T-helper 1 cell treated with Interleukin-12 subunit alpha and Interleukin-12 subunit beta and Interleukin-4 antibody, amounts not matched to agents 30 μg/mL and 1 μg/mL, for 36 hours (primary cell): ENCODE measurements around the gene INMT.

Experiments used
- H3K27ac Mint-ChIP-seq: one replicate; pipeline ENCODE4 v1.8.0; 2021; ENCODE audit warnings: mild to moderate bottlenecking, mixed read lengths
- H3K27me3 Mint-ChIP-seq: one replicate; pipeline ENCODE4 v1.8.0; 2021; ENCODE audit warnings: low read depth, mixed read lengths
- H3K36me3 Mint-ChIP-seq: one replicate; pipeline ENCODE4 v1.8.0; 2021; ENCODE audit warnings: low read depth, mixed read lengths
- H3K4me1 Mint-ChIP-seq: one replicate; pipeline ENCODE4 v1.8.0; 2021; ENCODE audit warnings: low read depth, mixed read lengths
- H3K4me3 Mint-ChIP-seq: one replicate; pipeline ENCODE4 v1.8.0; 2021; ENCODE audit warnings: mild to moderate bottlenecking, moderate library complexity, mixed read lengths
- H3K9me3 Mint-ChIP-seq: one replicate; pipeline ENCODE4 v1.8.0; 2021; ENCODE audit warnings: mixed read lengths

Gene INMT

DNA sequence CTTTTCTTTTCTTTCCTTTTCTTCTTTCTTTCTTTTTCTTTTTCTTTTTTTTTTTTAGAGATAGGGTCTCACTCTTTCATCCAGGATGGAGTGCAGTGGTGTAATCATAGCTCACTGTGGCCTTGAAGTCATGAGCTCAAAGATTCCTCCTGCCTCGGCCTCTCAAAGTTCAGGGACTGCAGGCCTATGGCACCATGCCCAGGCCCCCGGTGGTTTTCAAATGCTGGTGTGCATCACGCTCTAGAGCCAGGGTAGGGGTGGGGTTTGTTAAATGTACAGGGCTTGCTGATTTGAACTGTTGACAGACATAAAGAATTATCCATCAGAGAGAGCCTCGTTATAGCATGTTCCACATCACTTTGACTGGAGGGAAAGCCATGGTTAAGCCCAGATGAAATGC, 25.0 kb downstream of the INMT start:
- no peak overlapping the region for H3K4me3 Mint-ChIP-seq
- H3K4me1 Mint-ChIP-seq, result peaks cover 3% of the 10 kb centered on the region
- no peaks in the 10 kb centered on the region for H3K27me3 Mint-ChIP-seq
- no peak overlapping the region for H3K27ac Mint-ChIP-seq
- H3K36me3 Mint-ChIP-seq, result no peaks in the 10 kb centered on the region
- H3K9me3 Mint-ChIP-seq, result no peaks in the 10 kb centered on the region

DNA sequence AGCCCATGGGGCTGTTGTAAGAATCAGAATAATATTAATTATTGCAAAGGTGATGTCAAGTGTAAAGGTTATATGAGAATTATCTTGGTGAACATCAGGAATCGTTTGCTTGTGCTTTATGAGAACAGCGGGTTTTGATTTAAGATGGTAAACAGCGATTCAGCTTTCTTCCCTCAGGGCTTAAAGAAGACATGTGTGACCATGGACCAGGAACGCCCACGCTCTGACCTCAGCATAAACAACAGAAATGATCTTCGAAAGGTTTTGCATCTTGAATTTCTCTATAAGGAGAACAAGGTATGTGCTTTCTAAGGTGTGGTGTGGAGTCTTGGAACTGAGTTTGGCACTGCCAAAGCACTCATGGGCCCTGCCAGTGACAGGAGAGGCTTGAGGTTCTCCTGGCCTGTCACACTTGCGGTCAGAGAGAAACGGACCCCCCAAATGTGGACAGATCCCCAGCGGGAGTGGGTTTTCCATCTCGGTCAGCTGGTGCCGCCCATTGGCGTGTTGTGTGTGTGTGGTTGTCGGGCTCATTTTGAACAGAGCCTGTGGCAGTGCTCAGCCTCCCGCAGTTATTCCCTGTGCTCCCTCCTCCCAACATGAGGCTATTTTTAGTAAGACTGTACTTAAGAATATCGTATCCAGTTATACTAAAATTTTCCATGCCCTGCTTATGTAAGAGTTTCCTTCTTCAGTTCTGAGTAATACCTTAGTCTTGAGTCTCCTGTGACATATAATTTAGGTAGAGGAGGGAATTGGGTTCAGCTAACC, 26.5 kb downstream of the INMT start:
- Mint-ChIP-seq H3K9me3 (no peaks in the 10 kb centered on the region), H3K27me3 (no peaks in the 10 kb centered on the region), H3K36me3 (no peaks in the 10 kb centered on the region), H3K4me1 (no peaks in the 10 kb centered on the region), H3K4me3 (no peak overlapping the region), H3K27ac (no peak overlapping the region)

DNA sequence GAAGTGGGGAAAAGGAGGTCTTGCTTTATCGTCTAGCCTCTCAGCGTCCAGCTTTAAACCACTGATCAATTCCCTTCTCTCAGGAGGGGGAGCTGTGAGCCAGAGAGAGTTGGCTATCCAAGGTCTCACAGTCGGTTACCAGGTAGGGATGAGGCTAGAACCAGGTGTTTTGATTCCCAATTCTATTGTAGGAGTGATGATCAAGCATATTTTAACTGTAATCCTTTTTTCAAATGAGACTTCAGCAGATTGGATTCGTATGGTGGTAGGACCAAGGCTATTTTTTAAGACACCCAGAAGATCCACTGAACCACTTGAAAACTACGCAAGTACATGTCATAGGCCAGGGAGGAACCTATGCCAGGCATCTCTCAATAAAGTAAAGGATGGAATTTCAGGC, 27.6 kb downstream of the INMT start:
- no peak overlapping the region for H3K27ac Mint-ChIP-seq
- no peaks in the 10 kb centered on the region for H3K4me1 Mint-ChIP-seq
- no peaks in the 10 kb centered on the region for H3K9me3 Mint-ChIP-seq
- no peaks in the 10 kb centered on the region for H3K36me3 Mint-ChIP-seq
- no peaks in the 10 kb centered on the region for H3K27me3 Mint-ChIP-seq
- H3K4me3 Mint-ChIP-seq, result no peak overlapping the region

DNA sequence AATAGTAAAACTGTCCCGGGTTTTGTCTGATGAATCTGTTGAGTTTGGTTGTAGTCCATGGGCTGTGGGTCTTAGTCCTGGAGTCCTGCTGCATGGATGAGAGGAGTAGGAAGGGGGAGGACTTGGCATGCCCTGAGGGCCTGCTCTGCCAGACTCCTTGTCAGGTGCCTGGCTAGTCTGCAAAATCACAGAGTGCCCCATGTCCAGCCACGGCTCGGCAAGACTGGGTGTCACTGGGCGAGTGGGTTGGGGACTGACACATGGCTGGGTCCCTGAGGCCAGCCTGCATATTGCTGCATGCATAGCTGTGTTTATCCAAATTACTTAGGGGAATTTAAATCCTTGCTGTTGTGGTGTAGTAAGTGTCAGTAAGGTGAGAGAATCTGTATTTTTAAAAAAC, 29.0 kb downstream of the INMT start:
- no peak overlapping the region for H3K4me3 Mint-ChIP-seq
- H3K4me1 Mint-ChIP-seq, result no peaks in the 10 kb centered on the region
- no peak overlapping the region for H3K27ac Mint-ChIP-seq
- no peaks in the 10 kb centered on the region for H3K9me3 Mint-ChIP-seq
- no peaks in the 10 kb centered on the region for H3K27me3 Mint-ChIP-seq
- peaks cover 1% of the 10 kb centered on the region for H3K36me3 Mint-ChIP-seq

DNA sequence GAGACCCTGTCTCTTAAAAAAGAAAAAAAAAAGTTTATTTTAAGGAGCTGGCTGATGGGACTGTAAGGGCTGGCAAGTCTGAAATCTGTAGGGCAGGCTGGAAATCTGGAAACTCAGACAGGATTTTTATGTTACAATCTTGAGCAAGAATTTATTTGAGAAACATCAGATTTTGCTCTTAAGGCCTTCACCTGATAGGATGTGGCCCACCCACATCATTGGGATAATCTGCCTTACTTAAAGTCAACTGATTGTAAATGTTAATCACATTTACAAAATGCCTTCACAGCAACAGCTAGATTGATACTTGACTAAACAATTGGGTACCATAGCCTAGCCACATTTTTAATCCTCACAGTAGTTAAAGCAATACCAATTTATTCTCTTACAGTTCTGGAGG, 30.8 kb downstream of the INMT start:
- no peaks in the 10 kb centered on the region for H3K27me3 Mint-ChIP-seq
- H3K27ac Mint-ChIP-seq, result no peak overlapping the region
- no peak overlapping the region for H3K4me3 Mint-ChIP-seq
- no peaks in the 10 kb centered on the region for H3K9me3 Mint-ChIP-seq
- no peaks in the 10 kb centered on the region for H3K4me1 Mint-ChIP-seq
- H3K36me3 Mint-ChIP-seq, result peaks cover 1% of the 10 kb centered on the region

DNA sequence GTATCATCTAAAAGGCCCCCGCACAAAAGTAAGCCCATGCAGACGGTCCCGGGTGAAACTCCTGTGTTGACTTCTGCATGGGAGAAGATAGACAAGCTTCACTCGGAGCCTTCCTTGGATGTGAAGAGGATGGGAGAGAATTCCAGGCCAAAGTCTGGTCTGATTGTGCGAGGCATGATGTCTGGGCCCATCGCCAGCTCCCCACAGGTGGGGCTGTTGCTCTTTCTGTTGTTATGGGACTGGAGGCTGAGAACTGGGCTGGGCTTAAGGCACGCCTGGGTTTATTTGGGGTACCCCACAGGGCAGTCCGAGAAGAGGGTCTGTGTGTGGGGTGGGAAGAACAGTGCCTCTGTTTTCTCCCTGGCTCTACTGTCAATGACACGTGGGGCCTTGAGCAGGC, 33.9 kb downstream of the INMT start:
- Mint-ChIP-seq H3K27ac (no peak overlapping the region), H3K27me3 (no peaks in the 10 kb centered on the region), H3K36me3 (peaks cover 1% of the 10 kb centered on the region), H3K4me1 (no peaks in the 10 kb centered on the region), H3K4me3 (no peak overlapping the region), H3K9me3 (no peaks in the 10 kb centered on the region)

DNA sequence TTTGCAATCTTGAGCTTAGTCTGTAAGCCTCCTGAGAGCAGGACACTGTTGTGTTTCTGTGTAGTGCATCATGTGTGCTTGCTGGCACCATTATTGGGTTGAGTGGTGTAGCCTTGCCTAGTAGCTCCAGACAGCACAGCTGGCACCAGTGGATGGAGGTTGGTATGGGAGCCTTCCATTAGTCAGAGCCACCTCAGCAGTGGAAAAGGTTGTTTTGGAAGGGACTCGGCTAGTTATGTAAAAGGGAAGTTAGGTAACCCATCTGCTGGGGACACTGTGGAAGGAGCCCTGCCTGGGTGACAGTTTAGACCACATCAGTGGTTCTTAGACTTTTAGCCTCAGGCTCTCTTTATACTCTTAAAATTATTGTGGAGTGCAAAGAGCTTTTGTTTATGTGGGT, 35.6 kb downstream of the INMT start:
- no peak overlapping the region for H3K27ac Mint-ChIP-seq
- H3K27me3 Mint-ChIP-seq, result no peaks in the 10 kb centered on the region
- no peaks in the 10 kb centered on the region for H3K9me3 Mint-ChIP-seq
- H3K36me3 Mint-ChIP-seq, result peaks cover 1% of the 10 kb centered on the region
- no peaks in the 10 kb centered on the region for H3K4me1 Mint-ChIP-seq
- H3K4me3 Mint-ChIP-seq, result no peak overlapping the region

DNA sequence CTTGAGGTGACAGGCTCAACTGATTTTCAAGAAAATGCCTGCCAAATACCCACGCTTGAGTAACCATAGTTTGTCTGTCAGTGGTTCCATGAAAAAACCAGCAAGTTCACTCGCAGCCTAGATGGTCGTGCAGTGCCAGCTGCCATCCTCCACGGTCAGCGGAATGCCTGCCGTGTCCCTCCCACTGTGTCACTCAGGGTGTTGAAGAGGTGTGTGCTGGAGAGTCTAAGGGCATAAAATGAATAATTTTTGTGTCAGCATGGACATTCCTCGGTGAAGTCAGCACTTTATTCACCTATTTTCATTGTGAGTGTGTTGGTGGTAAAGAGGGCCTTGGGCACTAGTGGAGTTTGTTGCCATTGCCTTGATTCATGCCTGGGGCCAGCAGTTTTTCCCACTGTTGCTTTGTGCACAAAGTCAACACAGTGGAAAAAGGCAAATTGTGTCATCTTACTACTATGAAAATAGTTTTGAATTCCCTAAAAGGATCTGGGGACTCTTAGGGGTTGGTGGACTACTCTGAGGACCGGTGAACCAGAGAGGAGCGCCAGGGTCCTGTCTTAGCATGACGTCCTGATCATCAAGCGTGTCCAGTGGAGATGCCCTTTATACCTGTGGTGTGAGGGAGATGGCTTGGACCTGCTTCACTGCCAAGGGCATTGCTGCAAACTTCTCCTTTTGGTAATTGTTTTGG, 36.9 kb downstream of the INMT start:
- H3K36me3 Mint-ChIP-seq, result peaks cover 1% of the 10 kb centered on the region
- H3K27me3 Mint-ChIP-seq, result no peaks in the 10 kb centered on the region
- H3K27ac Mint-ChIP-seq, result no peak overlapping the region
- H3K4me3 Mint-ChIP-seq, result no peak overlapping the region
- no peaks in the 10 kb centered on the region for H3K4me1 Mint-ChIP-seq
- H3K9me3 Mint-ChIP-seq, result no peaks in the 10 kb centered on the region

DNA sequence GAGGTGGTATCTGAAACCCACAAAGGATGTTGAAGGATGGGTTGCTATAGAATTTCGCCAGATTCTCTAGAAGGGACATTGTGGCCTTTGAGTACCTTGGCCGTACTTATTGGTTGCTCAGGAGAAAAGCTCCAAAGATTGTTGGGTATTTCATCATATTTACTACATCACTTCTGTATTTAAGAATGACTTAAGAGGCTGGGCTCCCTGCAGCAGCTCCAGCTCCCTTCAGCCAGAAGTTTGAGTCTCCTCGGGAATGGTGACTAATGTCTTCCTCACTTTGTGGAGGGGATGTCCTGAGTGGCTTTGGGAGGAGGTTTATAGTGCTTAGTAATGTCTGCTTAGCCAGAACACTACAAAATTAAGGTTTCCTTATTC, 37.4 kb downstream of the INMT start:
- H3K27me3 Mint-ChIP-seq, result no peaks in the 10 kb centered on the region
- H3K36me3 Mint-ChIP-seq, result peaks cover 1% of the 10 kb centered on the region
- no peak overlapping the region for H3K4me3 Mint-ChIP-seq
- no peaks in the 10 kb centered on the region for H3K9me3 Mint-ChIP-seq
- H3K4me1 Mint-ChIP-seq, result no peaks in the 10 kb centered on the region
- H3K27ac Mint-ChIP-seq, result no peak overlapping the region

DNA sequence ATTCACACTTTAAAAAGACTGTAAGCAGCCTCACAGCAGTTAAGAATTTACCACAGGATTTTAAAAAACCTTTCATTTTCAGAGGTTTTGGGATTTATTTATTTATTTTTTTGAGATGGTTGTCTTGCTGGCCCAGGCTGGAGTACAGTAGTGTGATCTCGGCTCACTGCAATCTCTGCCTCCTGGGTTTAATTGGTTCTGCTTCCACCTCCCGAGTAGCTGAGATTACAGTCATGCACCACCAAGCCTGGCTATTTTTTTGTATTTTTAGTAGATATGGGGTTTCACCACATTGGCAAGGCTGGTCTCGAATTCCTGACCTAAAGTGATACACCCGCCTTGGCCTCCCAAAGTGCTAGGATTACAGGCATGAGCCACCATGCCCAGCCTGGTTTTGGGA, 38.4 kb downstream of the INMT start:
- Mint-ChIP-seq H3K27ac (no peak overlapping the region), H3K27me3 (no peaks in the 10 kb centered on the region), H3K36me3 (no peaks in the 10 kb centered on the region), H3K4me3 (no peak overlapping the region), H3K9me3 (no peaks in the 10 kb centered on the region), H3K4me1 (peaks cover under 1% of the 10 kb centered on the region)

DNA sequence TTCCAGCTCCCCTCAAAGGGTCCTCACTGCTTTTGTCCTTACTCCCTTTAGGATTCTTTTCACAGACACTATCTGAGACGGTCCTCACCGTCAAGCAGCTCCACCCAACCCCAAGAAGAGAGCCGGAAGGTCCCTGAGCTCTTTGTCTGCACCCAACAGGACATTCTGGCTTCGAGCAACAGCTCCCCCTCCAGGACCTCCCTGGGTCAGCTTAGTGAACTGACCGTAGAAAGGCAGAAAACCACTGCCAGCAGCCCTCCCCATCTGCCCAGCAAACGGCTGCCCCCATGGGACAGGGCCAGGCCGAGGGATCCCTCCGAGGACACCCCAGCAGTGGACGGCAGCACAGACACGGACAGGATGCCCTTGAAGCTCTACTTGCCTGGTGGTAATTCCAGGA, 39.2 kb downstream of the INMT start:
- Mint-ChIP-seq H3K9me3 (no peaks in the 10 kb centered on the region), H3K36me3 (no peaks in the 10 kb centered on the region), H3K4me3 (no peak overlapping the region), H3K27ac (no peak overlapping the region), H3K27me3 (no peaks in the 10 kb centered on the region), H3K4me1 (peaks cover 6% of the 10 kb centered on the region)

DNA sequence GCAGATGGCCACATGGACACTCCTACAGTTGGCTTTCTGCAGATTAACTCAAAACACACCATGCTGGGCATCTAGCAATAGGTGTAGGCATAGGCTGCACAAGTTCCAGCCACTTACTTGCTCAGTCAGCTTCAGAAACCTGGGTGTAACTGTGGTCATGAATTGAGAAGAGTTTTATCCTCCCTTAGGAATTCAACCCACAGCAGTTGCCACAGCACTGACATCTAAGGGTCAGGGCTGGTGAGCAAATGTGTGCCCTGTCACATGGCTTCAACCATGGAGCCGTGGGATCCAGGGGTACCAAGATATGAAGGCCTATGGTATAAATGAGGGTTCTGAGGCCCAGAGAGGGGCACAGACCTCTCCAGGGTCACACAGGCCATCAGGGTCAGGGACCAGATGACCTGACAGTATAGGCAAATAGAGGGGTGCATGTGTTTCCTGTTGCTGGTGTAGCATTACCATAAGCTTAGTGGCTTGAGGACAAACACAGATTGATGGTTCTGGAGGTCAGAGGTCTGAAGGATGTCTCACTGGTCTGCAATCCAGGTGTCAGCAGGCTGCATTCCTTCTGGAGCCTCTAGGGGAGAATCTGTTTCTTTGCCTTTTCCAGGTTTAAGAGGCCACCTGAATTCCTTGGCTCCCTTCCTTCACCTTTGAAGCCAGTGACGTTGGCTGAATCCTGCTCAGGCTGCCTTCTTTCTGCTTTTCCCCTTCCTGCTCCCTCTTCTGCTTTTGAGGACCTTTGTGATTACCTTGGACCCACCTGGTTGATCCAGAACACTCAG, 43.4 kb downstream of the INMT start:
- Mint-ChIP-seq H3K4me3 (no peak overlapping the region), H3K36me3 (no peaks in the 10 kb centered on the region), H3K27ac (no peak overlapping the region), H3K4me1 (peaks cover 15% of the 10 kb centered on the region), H3K9me3 (no peaks in the 10 kb centered on the region), H3K27me3 (no peaks in the 10 kb centered on the region)

DNA sequence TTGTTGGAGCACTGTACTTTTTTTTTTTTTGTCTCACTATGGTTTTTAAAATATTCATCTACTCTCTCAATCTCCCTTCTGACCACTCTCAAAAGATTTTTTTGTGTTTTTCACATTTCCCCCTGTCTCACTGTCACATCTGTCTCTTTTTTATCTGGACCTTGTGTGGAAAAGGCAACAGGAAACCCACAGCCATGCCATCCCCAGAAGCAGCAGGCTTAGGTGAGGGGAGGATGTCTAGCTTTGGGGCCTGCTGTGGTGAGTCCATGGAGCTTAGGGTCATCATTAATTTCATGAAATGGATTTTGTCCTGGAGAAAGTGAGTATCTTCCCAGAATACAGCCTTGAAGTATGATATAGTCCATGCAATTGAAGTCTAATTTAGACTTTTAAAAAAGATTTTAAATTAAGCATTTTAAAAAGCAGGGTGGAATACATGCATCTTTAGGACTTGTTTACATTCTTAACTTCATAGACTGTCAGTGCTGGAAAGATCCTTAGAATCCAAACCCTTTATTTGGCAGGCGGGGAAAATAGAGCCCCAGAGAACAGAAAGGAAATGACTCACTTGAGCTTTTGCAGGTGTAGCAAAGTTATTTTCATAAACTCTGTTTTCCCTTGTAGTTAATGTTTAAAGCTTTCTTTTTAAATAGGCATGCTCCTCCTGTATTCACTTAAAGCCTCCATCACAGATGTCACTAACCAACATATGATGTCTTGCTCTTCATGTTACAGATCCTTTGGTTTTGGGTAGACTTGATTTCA, 44.4 kb downstream of the INMT start:
- peak overlapping the region; percentile 61 for H3K27ac Mint-ChIP-seq
- no peak overlapping the region for H3K4me3 Mint-ChIP-seq
- H3K36me3 Mint-ChIP-seq, result no peaks in the 10 kb centered on the region
- H3K9me3 Mint-ChIP-seq, result no peaks in the 10 kb centered on the region
- peaks cover 15% of the 10 kb centered on the region for H3K4me1 Mint-ChIP-seq
- H3K27me3 Mint-ChIP-seq, result no peaks in the 10 kb centered on the region

DNA sequence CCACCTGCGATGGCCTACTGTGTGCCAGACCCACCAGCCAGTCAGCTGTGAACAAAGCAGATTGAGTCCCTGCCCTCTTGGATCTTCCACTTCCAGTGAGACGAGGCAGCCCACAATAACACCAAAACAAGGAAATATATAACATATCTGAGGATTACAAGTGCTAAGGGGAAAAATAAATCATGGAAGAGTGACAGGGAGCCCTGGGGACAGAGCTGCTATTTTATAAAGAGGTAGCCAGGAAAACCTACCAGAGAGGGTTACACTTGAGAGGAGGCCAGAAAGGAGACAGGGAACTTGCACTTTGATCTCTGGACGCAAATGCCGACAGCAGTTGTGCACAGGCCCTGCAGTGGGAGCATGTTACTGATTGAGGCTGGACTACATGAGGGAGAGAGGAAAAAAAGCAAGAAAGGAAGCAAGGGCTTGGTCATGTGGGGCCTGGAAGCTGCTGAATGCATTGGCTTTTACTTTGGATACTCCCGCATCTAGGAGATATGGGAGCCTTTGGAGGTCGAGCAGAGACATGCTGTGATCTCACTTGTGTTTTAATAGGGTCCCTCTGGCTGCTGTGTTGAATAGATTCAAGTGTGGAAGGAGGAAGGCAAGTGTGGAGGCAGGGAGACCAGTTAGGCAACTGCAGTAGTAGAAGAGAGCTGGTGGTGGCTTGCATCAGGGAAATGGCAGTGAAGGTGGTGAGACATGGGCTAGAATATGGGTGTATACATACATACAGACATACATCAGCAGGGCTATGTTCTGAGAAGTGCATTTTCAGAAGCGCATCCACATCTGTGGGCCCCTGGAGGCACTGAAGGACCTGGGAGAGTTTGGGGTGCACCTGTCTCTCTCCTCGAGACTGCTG, 45.5 kb downstream of the INMT start:
- H3K27me3 Mint-ChIP-seq, result no peaks in the 10 kb centered on the region
- no peak overlapping the region for H3K4me3 Mint-ChIP-seq
- H3K36me3 Mint-ChIP-seq, result no peaks in the 10 kb centered on the region
- H3K4me1 Mint-ChIP-seq, result peaks cover 15% of the 10 kb centered on the region
- H3K9me3 Mint-ChIP-seq, result no peaks in the 10 kb centered on the region
- H3K27ac Mint-ChIP-seq, result no peak overlapping the region
